Activated naive CD8-positive, alpha-beta T cell treated with anti-CD3 and anti-CD28 coated beads, Interleukin-2, amount 50 U/mL, for 16 hours (primary cell): ENCODE data around the gene HLA-F.

Experiments
- DNase-seq: peaks from one replicate; pipeline ENCODE4 v3.0.0-alpha.2; 2020; ENCODE audit warnings: low read depth, low spot score

HLA-F gene

DNA sequence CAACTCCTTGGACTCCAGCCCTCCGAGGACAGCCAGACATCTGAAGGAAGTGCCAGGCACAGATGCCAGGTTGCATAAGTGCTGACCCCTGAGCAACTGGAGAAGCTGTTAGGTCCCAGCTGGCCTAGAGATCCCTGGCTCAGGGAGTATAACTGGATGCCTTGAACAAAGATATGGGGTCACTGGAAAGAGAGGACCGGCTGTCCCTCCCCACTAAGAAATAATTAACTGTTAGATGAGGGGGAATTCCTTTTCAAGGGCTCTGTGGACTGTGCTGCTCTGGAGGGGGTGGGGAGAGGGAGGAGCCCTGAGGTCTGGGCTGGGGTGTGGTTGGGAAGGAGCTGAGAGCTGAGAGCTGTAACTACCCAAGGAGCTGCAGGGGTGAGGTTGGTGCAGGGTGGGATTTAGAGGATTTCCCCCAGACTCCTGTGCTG is 39.6 kb downstream of the HLA-F start:
- DNase-seq = no peak

DNA sequence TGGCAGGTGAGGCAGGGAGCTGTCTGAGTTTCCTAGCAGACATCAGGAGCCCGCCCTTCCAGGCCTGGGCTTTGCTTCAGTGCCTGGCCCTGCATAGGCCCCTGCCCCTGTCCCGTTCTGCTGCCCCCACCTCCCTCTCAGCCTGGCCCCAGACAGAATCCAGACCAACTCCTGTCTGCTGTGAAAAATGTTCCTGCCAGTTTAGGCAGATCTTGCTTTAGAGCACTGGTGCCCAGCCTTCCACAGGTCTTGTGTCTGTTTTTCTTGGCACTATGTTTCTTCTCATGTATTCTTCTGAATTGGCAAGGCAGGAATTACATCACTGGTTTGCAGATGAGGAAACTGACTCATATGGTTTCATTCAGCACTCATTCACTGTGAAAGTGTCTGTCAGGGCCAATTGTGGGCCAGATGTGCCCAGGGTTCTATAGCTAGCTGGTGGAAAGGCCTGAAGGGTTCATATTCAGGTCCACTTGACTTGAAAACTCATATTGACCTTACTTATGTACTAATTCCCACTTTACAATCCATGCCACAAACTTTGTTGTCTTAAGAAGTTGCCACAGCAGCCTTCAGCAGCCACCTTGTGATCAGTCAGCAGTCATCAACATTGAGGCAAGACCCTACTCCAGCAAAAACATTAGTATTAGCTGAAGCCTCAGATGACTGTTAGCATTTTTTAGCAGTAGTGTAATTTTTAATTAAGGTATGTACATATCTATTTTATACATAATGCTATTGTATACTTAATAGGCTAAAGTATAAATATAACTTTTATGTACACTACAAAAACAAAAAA is 40.5 kb downstream of the HLA-F start:
- DNase-seq = no peak

DNA sequence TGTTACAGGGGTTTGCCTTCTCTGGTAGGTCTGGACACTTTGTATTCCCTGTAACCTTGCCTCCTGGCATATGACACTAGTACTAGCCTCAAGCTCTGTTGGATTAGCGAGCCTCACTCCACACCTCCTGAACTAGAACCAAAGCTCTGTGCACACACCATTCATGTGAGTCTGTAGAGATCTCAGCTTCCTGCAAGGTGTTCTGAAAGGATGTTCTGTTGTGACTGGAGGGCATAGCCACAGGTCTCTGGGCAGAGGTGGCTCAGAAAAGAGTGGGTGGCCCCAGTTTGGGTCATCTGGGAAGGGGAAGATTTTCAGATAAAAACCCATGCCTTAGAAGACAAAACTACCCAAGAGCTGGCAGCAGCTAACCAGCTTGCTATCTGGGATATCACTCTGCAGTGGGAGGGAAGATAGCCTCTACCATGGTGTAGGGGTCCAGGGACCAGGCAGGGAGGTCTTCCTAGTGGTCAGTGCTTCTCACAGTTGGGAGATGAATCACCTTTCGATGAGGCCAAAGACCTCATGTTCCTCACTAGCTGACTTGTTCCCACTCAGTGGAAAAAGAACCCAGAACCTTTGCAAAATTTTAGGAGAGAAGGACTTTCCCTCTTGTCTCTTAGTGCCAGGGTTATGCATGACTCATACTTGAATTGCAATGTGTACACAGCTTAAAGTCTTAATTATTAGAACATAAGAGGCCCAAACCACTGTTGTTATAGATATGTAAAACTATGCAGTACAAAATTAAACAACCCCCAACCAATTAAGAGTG is 41.4 kb downstream of the HLA-F start:
- no peak for DNase-seq

DNA sequence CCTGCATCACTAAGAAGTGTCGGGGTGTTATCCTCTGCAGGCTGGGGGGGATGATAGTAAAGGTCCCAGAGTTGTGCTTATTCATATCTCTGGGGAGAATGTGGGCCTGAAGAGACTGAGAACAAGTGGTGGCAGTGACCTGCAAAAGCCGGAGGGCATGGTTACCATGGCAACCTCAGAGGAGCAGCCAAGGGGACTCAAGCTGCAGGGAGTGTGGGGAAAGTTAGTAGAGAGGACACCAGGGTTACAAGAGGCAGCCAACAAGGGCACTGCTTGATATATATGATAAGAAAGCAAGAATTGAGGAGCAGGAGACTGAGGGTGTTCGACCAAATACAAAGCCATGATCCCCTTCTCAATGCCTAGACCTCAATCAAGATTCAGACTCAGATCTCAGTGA is 46.1 kb downstream of the HLA-F start:
- no peak for DNase-seq

DNA sequence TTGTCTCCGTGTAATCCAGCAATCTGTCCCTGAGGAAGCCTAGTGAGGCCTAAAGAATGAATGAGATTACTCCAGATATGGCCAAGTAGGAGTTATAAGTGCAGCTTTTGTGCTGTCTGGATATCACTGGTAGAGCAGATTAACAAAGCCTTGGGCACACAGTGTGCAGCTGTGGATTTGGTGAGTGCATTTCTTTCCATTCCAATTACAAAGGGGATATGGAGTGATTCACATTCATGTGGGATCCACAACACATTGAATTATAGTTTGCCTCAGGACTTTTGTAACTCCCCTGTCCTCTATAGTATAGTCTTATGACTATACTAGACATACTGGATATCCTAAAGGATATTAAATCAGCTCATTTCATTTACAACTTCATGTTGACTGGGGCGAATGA is 47.1 kb downstream of the HLA-F start:
- DNase-seq = no peak

DNA sequence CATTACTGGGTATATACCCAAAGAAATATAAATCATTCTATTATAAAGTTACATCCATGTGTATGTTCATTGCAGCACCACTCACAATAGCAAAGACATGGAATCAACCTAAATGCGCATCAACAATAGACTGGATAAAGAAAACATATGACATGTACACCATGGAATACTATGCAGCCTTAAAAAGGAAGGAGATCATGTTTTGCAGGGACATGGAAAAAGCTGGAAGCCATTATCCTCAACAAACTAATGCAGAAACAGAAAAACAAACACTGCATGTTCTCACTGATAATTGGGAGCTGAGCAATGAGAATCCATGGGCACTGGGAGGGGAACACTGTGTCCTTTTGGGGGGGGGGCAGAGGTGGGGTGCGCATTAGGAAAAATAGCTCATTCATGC is 53.5 kb downstream of the HLA-F start:
- no peak for DNase-seq
